ENCODE measurements around the gene ECHS1.

GRCh38 chr10:133324857-133325260 lies 48.3 kb downstream of the ECHS1 start:
- no peak for TF ChIP-seq REST (IDR thresholded peaks at IDR 0.05; ENCODE audit: borderline replicate concordance)
- no peak for TF ChIP-seq RAD21 (conservative IDR thresholded peaks at IDR 0.05)
- no peak for TF ChIP-seq CTCF (IDR thresholded peaks at IDR 0.05; ENCODE audit: poor library complexity, severe bottlenecking)
- no peak for TF ChIP-seq POLR2AphosphoS5 (IDR thresholded peaks at IDR 0.05)

Measured in neural cell (in vitro differentiated cells).